IMR-90 (cell line): Measurements from ENCODE around the gene KYAT1. TPM values are rescaled to one million over a fixed set of nuclear protein-coding genes. Genes with fewer than 3 reads are reported as not detected.

Experiments
- ATAC-seq: fragments of 200-7000 bp; cut with Tn5 transposase; 2 replicates; pipeline ENCODE4 v1.9.1; 2020; ENCODE audit warnings: low read depth, mild to moderate bottlenecking, moderate library complexity
- BruUV-seq: library from RNA; stranded (reverse); fragments of 400-500 nt; replicated peaks from 2 replicates; lab custom pipeline; 2021; lab: Mats Ljungman, UMichigan
- CTCF ChIA-PET: fragments of 300-600 bp; formaldehyde crosslinking; extraction: SDS; loops from one replicate; lab custom pipeline; 2021; ENCODE audit warnings: antibody characterized with exemption; lab: Yijun Ruan, JAX
- POLR2A ChIA-PET: fragments of 300-600 bp; sonication (Branson Sonifier 250); formaldehyde crosslinking; loops from one replicate; lab custom pipeline; 2022; ENCODE audit warnings: antibody characterized with exemption; ENCODE audit not compliant: unreplicated experiment; lab: Charles Lee
- DNase-seq: peaks from one replicate; pipeline ENCODE4 v3.0.0; 2013
- H2AFZ ChIP-seq: replicated peaks from 2 replicates; pipeline ENCODE3; 2013; ENCODE audit warnings: low read length, mild to moderate bottlenecking; ENCODE audit not compliant: poor library complexity
- H2AK5ac ChIP-seq: 2 replicates; pipeline ENCODE4 v1.6.1; 2013; ENCODE audit warnings: low read depth, low read length, inconsistent platforms
- H2AK9ac ChIP-seq: replicated peaks from 2 replicates; pipeline ENCODE3; 2013; ENCODE audit warnings: mild to moderate bottlenecking, low read depth, low read length, moderate library complexity; ENCODE audit not compliant: poor library complexity
- H2BK120ac ChIP-seq: 2 replicates; pipeline ENCODE4 v1.6.1; 2013; ENCODE audit warnings: low read depth, low read length, inconsistent platforms
- H2BK15ac ChIP-seq: 3 replicates; pipeline ENCODE4 v1.6.1; 2013; ENCODE audit warnings: low read depth, low read length, inconsistent platforms
- H2BK20ac ChIP-seq: 2 replicates; pipeline ENCODE4 v1.6.1; 2013; ENCODE audit warnings: low read depth, mild to moderate bottlenecking, inconsistent platforms, low read length, moderate library complexity
- H2BK5ac ChIP-seq: 2 replicates; pipeline ENCODE4 v1.6.1; 2013; ENCODE audit warnings: mild to moderate bottlenecking, low read depth, low read length, inconsistent platforms; ENCODE audit not compliant: poor library complexity, severe bottlenecking
- H3K14ac ChIP-seq: replicated peaks from 2 replicates; pipeline ENCODE4 v1.6.1; 2013; ENCODE audit warnings: low read depth, low read length, inconsistent platforms
- H3K18ac ChIP-seq: 2 replicates; pipeline ENCODE4 v1.6.1; 2013; ENCODE audit warnings: low read depth, low read length, control low read depth
- H3K23ac ChIP-seq: 2 replicates; pipeline ENCODE4 v1.6.1; 2013; ENCODE audit warnings: low read depth, low read length, inconsistent platforms
- H3K27ac ChIP-seq: 2 replicates; pipeline ENCODE4 v1.5.1; 2013; ENCODE audit warnings: mild to moderate bottlenecking, control low read depth, low read length; ENCODE audit not compliant: insufficient read depth
- H3K27me3 ChIP-seq: 2 replicates; pipeline ENCODE4 v1.6.1; 2013; ENCODE audit warnings: low read length; ENCODE audit not compliant: control insufficient read depth, insufficient read depth
- H3K36me3 ChIP-seq: 2 replicates; pipeline ENCODE4 v1.6.1; 2013; ENCODE audit warnings: low read length, mixed read lengths; ENCODE audit not compliant: control insufficient read depth, insufficient read depth
- H3K4ac ChIP-seq: 2 replicates; pipeline ENCODE4 v1.6.1; 2013; ENCODE audit warnings: low read depth, low read length, inconsistent platforms
- H3K4me1 ChIP-seq: 2 replicates; pipeline ENCODE4 v1.6.1; 2013; ENCODE audit warnings: low read length, mixed read lengths; ENCODE audit not compliant: control insufficient read depth, insufficient read depth
- H3K4me2 ChIP-seq: 2 replicates; pipeline ENCODE4 v1.6.1; 2013; ENCODE audit warnings: low read depth, mild to moderate bottlenecking, control low read depth, low read length, moderate library complexity
- H3K4me3 ChIP-seq: 2 replicates; pipeline ENCODE4 v1.5.1; 2013; ENCODE audit warnings: low read depth, mild to moderate bottlenecking, control low read depth, low read length, moderate library complexity; ENCODE audit not compliant: insufficient read depth
- H3K56ac ChIP-seq: 2 replicates; pipeline ENCODE4 v1.6.1; 2013; ENCODE audit warnings: low read length, inconsistent platforms; ENCODE audit not compliant: insufficient read depth; ENCODE audit errors: extremely low read depth
- H3K79me1 ChIP-seq, 2 experiments: 2 replicates each; pipeline ENCODE4 v1.6.1; 2013; ENCODE audit warnings: low read length in 2 of 2, inconsistent platforms in 1 of 2, low read depth in 1 of 2
- H3K9ac ChIP-seq: 2 replicates; pipeline ENCODE4 v1.6.1; 2013; ENCODE audit warnings: low read depth, low read length, control low read depth
- H3K9me1 ChIP-seq: 2 replicates; pipeline ENCODE4 v1.6.1; 2013; ENCODE audit warnings: low read length, inconsistent platforms; ENCODE audit not compliant: insufficient read depth
- H3K9me3 ChIP-seq: 2 replicates; pipeline ENCODE4 v1.6.1; 2013; ENCODE audit warnings: low read length; ENCODE audit not compliant: control insufficient read depth, insufficient read depth
- H4K20me1 ChIP-seq: 2 replicates; pipeline ENCODE4 v1.6.1; 2013; ENCODE audit warnings: low read length, inconsistent platforms; ENCODE audit not compliant: insufficient read depth
- H4K5ac ChIP-seq: 2 replicates; pipeline ENCODE4 v1.6.1; 2013; ENCODE audit warnings: mild to moderate bottlenecking, low read depth, low read length, control low read depth
- H4K8ac ChIP-seq, 2 experiments: 2 replicates each; pipeline ENCODE4 v1.6.1; 2013; ENCODE audit warnings: low read depth in 2 of 2, low read length in 2 of 2, control low read depth in 1 of 2, inconsistent platforms in 1 of 2
- H4K91ac ChIP-seq: 2 replicates; pipeline ENCODE4 v1.6.1; 2013; ENCODE audit warnings: low read depth, low read length, inconsistent platforms; ENCODE audit not compliant: insufficient read depth
- RCOR1 ChIP-seq: IDR thresholded peaks from 2 replicates; pipeline ENCODE4 v1.6.1; 2012; ENCODE audit warnings: mild to moderate bottlenecking, low read length, improper control_type of control experiment; ENCODE audit not compliant: insufficient replicate concordance
- WGBS, 2 experiments: methylation state at CpG; one replicate each; pipeline versions ENCODE4 v1.1.5 to v1.1.7; 2013; ENCODE audit warnings: missing lambda C conversion rate in 2 of 2; ENCODE audit not compliant: insufficient read length in 1 of 2; ENCODE audit errors: extremely low coverage in 2 of 2; 5-methylcytosine and 5-hydroxymethylcytosine counted together
- dilution Hi-C: fragments of 300-500 bp; cut with HindIII; formaldehyde crosslinking; loops from one replicate; pipeline ENCODE4 v1.14.3; 2018; ENCODE audit warnings: low sequenced_read_pairs; ENCODE audit not compliant: unreplicated experiment
- in situ Hi-C: fragments of 300-500 bp; cut with MboI; formaldehyde crosslinking; loops from 3 replicates; pipeline ENCODE4 v1.14.3; 2019; ENCODE audit warnings: low sequenced_read_pairs, inconsistent platforms, mixed read lengths
- intact Hi-C: fragments of 100-400 bp; cut with micrococcal nuclease; formaldehyde crosslinking; loops from 2 replicates; pipeline ENCODE4 v1.10.0; 2022
- polyA plus RNA-seq, 3 experiments: library from polyadenylated mRNA; depleted of rRNA; stranded (reverse); fragments of >200 nt; gene quantifications; 2 replicates each; pipeline ENCODE4 v1.2.3, GENCODE V29; 2012; ENCODE audit warnings: low replicate concordance in 1 of 3
- total RNA-seq: library from RNA; depleted of rRNA; stranded (reverse); fragments of >200 nt; gene quantifications from 2 replicates; pipeline ENCODE4 v1.2.3, GENCODE V29; 2012

Gene KYAT1
- total and polyA plus RNA-seq, 2 of the 4 experiments (the other 2 are of a cell fraction): 6.8 to 9.5 TPM

- no peak overlapping the region for H3K56ac ChIP-seq
- no peak overlapping the region for H3K27ac ChIP-seq
- H3K4me2 ChIP-seq: no peak overlapping the region
- H2BK20ac ChIP-seq: no peak overlapping the region
- in situ Hi-C loops: no loop called here
- intact Hi-C loops: no loop called here
- H4K20me1 ChIP-seq: peaks cover 16% of the 10 kb centered on the region
- no peak overlapping the region for H4K5ac ChIP-seq
- BruUV-seq: no TSS peak
- no peak overlapping the region for H3K9ac ChIP-seq
- no peak overlapping the region for H3K4me3 ChIP-seq
- H2BK5ac ChIP-seq: no peak overlapping the region
- POLR2A ChIA-PET: no interaction called here
- H2BK15ac ChIP-seq: no peak overlapping the region
- dilution Hi-C loops: no loop called here
- H3K23ac ChIP-seq: no peak overlapping the region
- no peaks in the 10 kb centered on the region for H3K27me3 ChIP-seq
- H3K4ac ChIP-seq: no peak overlapping the region
- H3K14ac ChIP-seq: no peak overlapping the region
- H3K9me1 ChIP-seq: peaks cover 9% of the 10 kb centered on the region; the same call in 1 of the 2 replicates
- H2BK120ac ChIP-seq: no peak overlapping the region
- H2AK9ac ChIP-seq: no peak overlapping the region
- H3K9me3 ChIP-seq: no peaks in the 10 kb centered on the region
- no peak overlapping the region for H3K18ac ChIP-seq
- H3K79me1 ChIP-seq: peaks cover 20 to 32% of the 10 kb centered on the region in 2 experiments
- peaks cover 47% of the 10 kb centered on the region for H3K36me3 ChIP-seq
- no CpG with 5 or more reads among the region's 12 CpGs for WGBS, 2 experiments
- no peak overlapping the region for H2AK5ac ChIP-seq
- ATAC-seq: no peak
- H3K4me1 ChIP-seq: peaks cover 8% of the 10 kb centered on the region; the same call in 1 of the 2 replicates
- no peak overlapping the region for H2AFZ ChIP-seq
- no peak for TF ChIP-seq RCOR1
- CTCF ChIA-PET: no interaction called here
- no peak for DNase-seq
- no peak overlapping the region for H4K91ac ChIP-seq
- H4K8ac ChIP-seq: no peak overlapping the region
Measured at GRCh38 chr9:128823903-128824406, 57.8 kb downstream of the KYAT1 start.
